ENCODE measurements around the gene C1QTNF12.

C1QTNF12 gene

DNA sequence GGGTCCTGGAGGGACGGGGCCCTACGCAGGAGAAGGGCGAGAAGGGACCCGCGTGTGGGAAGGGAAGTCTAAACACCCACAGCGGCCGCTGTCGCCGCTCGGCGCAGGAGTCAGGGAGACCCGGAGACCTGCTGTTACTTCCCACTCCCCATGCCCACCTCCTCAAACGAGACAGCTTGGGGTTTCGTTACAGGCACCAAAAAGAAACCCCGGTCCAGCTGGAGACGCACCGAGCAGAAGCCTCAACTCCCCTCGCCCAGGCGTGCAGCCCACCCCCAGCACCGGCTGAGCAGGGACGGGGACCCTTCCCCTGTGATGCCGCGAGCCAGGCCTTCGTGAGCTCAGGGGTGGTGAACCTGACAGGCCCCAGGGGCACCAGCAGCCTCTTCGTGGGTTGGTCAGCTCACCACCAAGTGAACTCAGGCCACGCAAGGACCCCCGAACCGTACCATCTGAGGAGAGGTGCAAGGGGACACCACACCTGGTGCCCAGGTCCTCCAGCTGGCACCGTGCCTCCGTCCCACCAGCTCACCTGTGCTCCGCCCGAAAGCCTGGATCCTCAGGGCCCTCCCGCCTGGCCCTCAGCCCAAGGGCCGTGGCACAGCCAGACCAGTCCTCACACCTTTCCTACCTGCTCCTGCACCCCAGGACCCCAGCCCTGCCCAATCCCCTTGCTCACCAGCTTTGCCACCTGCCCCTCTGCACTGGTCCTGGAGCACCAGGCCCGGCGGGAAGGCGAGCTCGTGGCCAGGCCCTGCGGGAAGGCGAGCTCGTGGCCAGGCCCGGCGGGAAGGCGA, 19.8 kb downstream of the C1QTNF12 start:
- DNase-seq: no peak

GRCh38 chr1:1225913-1226312, 20.6 kb downstream of the C1QTNF12 start:
- DNase-seq: peak in 1 of 2 donors; percentile 1

DNA sequence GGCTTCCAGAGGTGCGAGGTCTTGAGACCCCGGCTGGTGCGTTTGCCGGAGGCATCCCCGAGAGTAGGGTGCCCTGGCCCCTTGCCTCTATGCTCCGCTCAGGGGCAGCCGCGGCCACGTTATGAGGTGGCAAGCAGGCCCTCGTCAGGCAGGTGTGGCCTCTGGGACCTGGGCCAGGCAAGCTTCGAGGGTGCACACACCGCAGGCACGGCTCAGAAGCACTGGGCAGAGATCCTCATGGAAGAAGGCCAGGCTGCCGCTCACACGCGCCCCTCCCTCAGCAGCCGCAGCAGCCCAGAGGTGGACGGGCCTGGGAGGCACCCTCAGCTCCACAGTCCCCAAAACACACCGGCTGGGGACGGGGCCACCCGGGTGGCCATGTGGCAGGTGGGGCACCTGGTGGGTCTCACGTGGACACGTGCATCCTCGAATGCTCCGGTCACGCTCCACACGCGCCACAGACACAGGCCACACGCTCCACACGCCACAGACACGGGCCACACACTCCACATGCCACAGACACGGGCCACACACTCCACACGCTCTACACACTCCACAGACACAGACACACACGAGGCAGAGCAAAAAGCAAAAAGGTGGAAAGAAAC, 21.2 kb downstream of the C1QTNF12 start:
- DNase-seq: no peak

DNA sequence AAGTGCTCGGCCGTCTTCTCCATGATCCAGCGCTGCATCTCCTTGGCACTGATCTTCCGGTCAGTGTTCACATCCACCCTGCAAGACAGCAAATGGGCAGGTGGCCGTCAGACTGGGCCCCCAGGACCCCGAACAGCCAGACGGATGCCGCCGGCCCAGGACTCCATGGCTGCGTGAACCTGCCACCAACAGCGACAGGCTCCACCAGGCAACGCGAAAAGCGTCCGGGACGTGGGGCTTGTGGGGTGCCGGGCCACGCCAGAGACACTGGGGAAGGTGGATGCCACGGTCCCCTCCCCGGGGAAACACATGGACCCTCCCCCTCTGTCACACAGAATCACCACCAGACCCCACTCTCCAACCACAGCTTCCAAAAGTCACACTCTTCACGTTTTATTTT, 22.6 kb downstream of the C1QTNF12 start:
- no peak for DNase-seq

DNA sequence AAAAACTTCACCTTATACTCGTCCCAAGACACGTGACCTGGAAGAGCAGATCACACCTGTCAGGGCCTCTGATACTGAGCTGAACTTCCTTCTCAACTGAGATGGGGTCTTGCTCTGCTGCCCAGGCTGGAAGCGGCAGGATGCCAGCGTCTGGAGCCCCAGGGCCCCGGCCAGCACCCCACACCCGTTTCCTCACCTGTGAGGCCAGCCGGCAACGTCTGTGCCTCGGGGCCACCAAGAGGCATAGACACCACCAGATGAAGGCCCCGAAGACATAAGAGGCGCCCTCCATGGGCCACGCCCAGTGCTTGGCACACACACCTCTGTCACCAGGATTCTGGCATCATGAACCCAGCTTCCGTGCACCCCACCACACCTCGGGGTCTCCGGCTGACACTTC, 23.2 kb downstream of the C1QTNF12 start:
- no peak for DNase-seq

- no peak for DNase-seq
These were observed 23.8 kb downstream of the C1QTNF12 start for GRCh38 chr1:1222575-1223225.

GRCh38 chr1:1221887-1222574, 24.5 kb downstream of the C1QTNF12 start:
- no peak for DNase-seq

- DNase-seq: no peak
These were observed 26.3 kb downstream of the C1QTNF12 start for GRCh38 chr1:1220197-1220596.

DNA sequence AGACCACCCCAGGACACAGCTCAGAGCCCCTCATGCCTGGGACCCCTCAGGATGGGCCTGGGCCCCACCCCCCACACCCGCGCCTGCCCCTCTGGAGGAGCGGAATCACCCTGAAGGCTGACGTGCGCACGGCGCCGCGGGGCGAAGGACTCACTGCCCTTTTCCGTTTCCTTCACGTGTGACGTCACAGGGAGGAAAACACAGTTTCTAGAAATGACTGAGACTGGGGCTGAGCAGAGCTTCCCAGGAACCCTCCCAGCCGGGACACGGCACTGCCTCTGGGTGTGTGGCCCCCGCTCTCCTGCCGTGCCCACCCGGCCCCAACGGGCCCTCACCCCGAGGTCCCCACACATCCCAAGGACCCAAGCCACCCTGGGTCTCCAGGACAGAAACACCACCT, 27.2 kb downstream of the C1QTNF12 start:
- DNase-seq: no peak

DNA sequence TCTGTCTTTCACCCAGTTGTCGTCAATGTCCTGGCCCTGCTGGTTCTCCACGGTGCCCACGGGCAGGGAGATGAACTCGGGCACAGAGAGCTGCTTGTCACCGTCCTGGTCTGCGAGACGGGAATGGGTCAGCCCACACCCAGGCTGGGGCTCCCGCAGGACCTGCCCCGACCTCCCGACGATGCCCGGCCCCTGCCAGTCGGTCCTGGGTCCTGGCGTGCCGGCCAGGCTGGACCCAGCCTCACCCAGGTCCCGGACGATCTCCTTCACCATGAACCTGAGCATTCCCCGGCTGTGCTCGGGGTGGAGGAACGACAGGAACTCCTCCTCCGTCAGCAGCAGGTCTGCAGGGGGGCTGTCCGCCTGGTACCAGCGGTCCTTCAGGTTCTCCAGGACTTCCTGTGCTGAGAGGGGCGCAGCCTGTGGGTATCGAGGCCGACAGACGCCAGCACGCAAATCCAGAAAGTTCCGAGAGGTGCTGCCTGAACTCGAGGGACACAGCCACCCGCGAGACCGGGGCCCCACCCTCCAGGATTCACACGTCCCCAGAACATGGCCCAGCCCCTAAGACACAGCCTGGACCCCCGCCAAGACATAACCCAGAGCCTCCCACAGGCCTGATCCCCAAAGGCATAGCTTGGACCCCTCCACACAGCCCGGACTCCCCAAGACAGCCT, 27.9 kb downstream of the C1QTNF12 start:
- no peak for DNase-seq

DNA sequence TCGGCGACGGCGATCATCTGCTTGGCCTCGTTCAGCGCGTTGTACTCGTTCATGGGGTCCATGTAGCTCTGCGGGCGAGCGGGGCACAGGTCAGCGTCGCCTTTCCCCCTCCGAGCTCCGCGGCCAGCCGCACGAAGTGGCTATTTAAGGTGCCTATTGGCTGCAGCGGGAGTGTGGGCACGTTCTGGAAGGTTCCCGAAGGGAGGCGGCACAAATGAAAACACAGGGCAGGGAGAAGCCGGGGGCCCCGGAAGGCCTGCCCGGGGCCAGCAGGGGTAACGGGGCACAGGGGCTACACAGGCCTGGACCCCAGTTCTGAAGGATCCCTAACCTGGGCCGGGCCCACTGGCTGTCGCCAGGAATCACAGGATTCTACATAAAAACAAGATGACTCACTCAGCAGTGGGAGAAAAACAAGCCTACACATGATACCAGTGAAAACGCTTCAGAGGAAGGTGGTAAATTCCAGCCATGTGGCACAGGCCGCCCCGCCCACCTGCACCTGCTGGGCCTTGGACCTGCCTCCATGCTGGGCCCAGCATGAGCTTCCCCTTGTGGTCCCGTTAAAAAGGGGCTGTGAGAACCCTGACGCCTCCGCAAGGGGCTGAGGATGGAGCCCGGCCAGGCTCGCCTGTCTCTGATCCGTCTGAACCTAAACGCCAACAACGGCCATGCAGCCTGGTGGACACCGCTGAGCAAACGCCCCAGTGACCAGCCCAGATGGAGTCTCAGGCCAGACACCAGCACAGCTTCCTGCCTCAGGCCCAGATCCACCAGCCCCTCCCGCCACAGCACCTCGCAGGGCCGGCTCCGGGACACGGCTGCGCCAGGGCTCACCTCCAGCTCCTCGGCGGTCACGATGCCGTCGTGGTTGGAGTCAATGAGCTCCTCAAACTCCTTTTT, 28.6 kb downstream of the C1QTNF12 start:
- peak in 1 of 2 donors; percentile 6 for DNase-seq

DNA sequence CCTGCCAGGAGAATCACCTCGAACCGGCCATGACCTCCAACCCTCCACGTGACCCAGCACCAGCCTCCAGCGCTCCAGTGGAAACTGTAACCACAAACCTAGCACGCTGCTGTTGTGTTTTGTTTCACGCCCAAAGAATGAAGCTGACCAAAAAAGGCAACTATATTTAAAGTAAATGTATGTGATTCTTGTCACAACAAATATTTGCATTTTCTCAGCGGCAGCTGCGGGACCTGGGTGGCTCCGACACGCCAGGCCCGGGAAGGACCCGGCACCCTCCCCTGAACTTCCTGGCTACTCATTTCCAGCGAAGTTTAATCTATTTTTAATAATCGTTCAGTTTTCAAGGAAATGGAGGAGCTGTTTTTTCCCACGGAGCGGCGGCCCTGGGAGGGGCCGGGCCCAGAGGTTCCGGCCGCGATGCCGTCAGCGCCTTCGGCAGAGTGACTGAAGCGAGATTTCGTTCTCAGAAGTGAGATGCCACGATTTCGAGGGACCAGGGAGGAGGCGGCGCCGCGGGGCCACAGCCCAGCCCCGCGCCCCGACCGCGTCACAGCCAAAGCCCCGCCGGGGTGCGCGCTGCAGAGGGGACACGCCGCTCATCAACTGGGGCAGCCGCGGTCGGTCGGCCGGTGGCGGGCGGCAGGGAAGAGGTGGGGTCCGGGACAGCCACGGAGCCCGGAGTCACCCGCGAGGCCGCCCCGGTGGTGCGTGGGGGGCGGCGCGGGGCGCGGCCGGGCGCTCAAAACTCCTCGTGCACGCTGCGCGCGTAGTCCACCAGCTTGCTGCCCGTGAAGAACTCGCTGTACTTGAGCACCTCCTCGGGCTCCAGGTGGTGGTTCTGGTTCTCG, 29.5 kb downstream of the C1QTNF12 start:
- DNase-seq: no peak

DNA sequence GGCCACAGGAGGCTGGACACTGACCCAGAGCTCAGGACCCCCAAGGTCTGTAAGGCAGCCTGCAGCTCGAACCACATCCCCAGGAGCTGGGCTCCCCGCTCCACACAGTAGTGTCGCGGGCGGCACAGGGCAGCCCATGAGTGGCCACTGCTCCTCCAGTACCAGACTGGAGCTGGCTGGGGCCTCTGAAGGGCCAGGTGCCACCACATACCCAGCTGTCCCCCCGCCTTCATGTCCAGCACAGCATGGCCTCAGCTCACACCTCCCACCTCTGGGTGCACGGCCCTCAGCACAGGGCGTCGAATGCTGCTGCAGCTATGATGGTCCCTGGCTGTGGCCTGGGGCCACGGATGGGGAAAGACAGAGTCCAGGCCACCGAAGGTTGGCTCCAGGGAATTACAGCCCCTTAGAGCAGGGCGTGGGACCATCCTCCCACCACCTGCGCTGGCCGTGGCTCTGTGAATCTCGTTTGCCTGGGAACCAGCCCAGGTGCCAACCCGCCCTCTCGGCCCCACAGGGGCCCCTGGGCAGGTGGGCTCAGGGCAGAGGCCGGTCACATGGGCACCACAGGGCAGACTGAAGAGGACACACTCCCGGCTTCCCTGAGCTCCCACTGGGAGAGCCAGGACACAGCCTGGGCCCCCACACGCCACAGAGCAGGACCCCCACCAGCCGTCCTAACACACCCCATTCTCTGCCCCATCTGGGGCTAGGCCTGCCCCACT, 30.5 kb downstream of the C1QTNF12 start:
- no peak for DNase-seq

- no peak for DNase-seq
These were observed 31.3 kb downstream of the C1QTNF12 start for GRCh38 chr1:1215080-1215676.

DNA sequence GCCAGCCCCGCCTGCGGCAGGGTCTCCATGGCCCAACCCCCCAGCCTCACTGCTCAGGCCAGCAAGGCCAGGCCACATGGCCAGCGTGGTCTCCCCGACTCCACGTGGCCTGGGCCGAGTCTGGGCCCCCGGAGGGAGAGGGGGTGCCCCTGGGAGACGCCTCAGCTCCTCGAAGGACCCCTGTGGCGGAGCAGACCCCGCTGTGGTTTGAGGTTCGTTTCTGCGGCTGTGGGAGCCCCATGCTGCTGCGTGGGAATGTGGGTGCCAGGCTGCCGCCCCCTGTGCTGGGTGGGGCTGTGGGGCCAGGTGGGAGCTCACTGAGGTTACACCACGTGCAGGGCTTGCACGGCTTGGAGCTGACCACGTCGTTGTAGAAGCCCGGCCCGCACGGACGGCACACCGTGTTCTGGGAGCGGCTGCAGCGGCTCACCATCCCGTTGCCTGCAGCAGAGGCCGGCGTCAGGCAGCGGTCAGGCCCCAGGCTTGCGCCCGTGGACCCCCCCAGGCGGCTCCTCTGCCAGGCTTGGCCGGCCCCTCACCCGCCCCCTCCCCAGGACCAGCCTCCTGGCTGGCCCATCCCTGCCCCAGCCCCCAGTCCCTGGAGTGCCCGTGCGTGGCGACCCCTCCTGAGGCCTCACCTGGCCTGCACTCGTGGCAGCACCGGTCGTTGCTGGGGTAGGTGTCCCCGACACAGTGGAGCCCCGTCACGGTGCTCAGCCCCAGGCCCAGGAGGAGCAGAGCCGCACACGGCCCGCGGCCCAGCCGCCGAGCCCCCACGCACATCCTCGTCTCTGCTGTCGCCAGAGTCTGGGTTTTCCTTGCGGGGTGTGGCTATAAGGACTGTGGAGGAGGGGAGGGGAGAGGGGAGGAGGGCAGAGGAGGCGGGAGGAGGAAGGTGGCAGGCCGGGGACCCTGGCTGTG, 32.9 kb downstream of the C1QTNF12 start, which contains the start of gene TNFRSF4:
TSS of gene TNFRSF4 (minus strand) at position 809 of the 921 bp plus-strand sequence. CDS start at position 783, 26 bp downstream.
- DNase-seq: no peak

GRCh38 chr1:1212780-1213344, 33.7 kb downstream of the C1QTNF12 start:
- no peak for DNase-seq

GRCh38 chr1:1211541-1212441, 34.7 kb downstream of the C1QTNF12 start:
- DNase-seq: no peak

Data from hippocampal formation (tissue), 2 donors.